ENCODE measurements around the gene KCNMB1.

- TF ChIP-seq, protein P1, sequence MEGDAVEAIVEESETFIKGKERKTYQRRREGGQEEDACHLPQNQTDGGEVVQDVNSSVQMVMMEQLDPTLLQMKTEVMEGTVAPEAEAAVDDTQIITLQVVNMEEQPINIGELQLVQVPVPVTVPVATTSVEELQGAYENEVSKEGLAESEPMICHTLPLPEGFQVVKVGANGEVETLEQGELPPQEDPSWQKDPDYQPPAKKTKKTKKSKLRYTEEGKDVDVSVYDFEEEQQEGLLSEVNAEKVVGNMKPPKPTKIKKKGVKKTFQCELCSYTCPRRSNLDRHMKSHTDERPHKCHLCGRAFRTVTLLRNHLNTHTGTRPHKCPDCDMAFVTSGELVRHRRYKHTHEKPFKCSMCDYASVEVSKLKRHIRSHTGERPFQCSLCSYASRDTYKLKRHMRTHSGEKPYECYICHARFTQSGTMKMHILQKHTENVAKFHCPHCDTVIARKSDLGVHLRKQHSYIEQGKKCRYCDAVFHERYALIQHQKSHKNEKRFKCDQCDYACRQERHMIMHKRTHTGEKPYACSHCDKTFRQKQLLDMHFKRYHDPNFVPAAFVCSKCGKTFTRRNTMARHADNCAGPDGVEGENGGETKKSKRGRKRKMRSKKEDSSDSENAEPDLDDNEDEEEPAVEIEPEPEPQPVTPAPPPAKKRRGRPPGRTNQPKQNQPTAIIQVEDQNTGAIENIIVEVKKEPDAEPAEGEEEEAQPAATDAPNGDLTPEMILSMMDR (IDR thresholded peaks at IDR 0.05; ENCODE audit: insufficient read depth, low read depth, low read length) = no peak
- no peak for TF ChIP-seq EZH2 (IDR thresholded peaks at IDR 0.05; ENCODE audit: insufficient read depth, low read length)
These were observed 5.9 kb downstream of the KCNMB1 start for GRCh38 chr5:170383227-170383626.

Measured in astrocyte (in vitro differentiated cells and primary cell).